Panc1 (cell line): ENCODE data around the gene SUGP1.

Source experiments
- CTCF ChIP-seq: fragments of 450-650 bp; IDR thresholded peaks from 2 replicates; pipeline ENCODE4 v1.5.1; 2017; ENCODE audit warnings: mild to moderate bottlenecking
- POLR2AphosphoS5 ChIP-seq: IDR thresholded peaks from 2 replicates; pipeline ENCODE4 v1.6.1; 2012; ENCODE audit warnings: mild to moderate bottlenecking, low read depth, low read length, moderate library complexity
- REST ChIP-seq, 2 experiments: IDR thresholded peaks; 2 replicates each; pipeline ENCODE4 v1.6.1; 2011 to 2012; ENCODE audit warnings: low read depth in 2 of 2, control low read depth in 1 of 2, low read length in 1 of 2, mild to moderate bottlenecking in 1 of 2, moderate library complexity in 1 of 2; ENCODE audit not compliant: insufficient read depth in 1 of 2
- TCF7L2 ChIP-seq: IDR thresholded peaks from 2 replicates; pipeline ENCODE4 v1.6.1; 2011; ENCODE audit warnings: mild to moderate bottlenecking, low read depth, low read length, inconsistent platforms

- no peak for TF ChIP-seq CTCF
- TF ChIP-seq REST (IDR thresholded peaks at IDR 0.05; ENCODE audit: insufficient read depth in 1 of 2, low read depth in 2 of 2, low read length in 1 of 2): no peak
- no peak for TF ChIP-seq POLR2AphosphoS5
- no peak for TF ChIP-seq TCF7L2
Measured at GRCh38 chr19:19321141-19321577, 850 bp upstream of the SUGP1 start.
